ENCODE data around the gene IPCEF1. TPM values are rescaled to one million over a fixed set of nuclear protein-coding genes. Genes with fewer than 3 reads are reported as not detected.

IPCEF1 gene
- polyA plus RNA-seq, 3 donors = 14.7 to 29.7 (median 16.5) TPM

- H3K36me3 Mint-ChIP-seq = peaks cover 30 to 54% of the 10 kb centered on the region in 2 donors
- H2AFZ ChIP-seq (ENCODE audit: insufficient read depth, low read depth, low read length, poor library complexity, severe bottlenecking) = no peak overlapping the region
- peaks cover 53% of the 10 kb centered on the region for H4K20me1 ChIP-seq (ENCODE audit: insufficient read depth, low read length)
- no peaks in the 10 kb centered on the region for H3K9me3 ChIP-seq (replicated peaks in 1 of 2; ENCODE audit: control insufficient read depth in 1 of 2, insufficient read depth in 1 of 2, low read length in 2 of 2)
- no peak overlapping the region for H3K4me3 Mint-ChIP-seq
- H3K4me1 Mint-ChIP-seq = peaks cover 41% of the 10 kb centered on the region
- H3K4me3 ChIP-seq (replicated peaks in 1 of 3; ENCODE audit: low read depth in 2 of 3, low read length in 3 of 3) = no peak overlapping the region
- H3K27me3 ChIP-seq (ENCODE audit: control insufficient read depth in 2 of 2, insufficient read depth in 2 of 2, low read length in 2 of 2) = no peaks in the 10 kb centered on the region
- peaks cover 20 to 38% of the 10 kb centered on the region in 2 donors for H3K4me1 ChIP-seq (ENCODE audit: control insufficient read depth in 1 of 2, insufficient read depth in 2 of 2, low read length in 2 of 2)
- no peak for DNase-seq
- H3K4me2 ChIP-seq (replicated peaks; ENCODE audit: extremely low read depth, low read length, poor library complexity, severe bottlenecking) = no peak overlapping the region
- no peak overlapping the region for H3K9ac ChIP-seq (ENCODE audit: insufficient read depth, low read length, poor library complexity, severe bottlenecking)
- TF ChIP-seq, protein P1, sequence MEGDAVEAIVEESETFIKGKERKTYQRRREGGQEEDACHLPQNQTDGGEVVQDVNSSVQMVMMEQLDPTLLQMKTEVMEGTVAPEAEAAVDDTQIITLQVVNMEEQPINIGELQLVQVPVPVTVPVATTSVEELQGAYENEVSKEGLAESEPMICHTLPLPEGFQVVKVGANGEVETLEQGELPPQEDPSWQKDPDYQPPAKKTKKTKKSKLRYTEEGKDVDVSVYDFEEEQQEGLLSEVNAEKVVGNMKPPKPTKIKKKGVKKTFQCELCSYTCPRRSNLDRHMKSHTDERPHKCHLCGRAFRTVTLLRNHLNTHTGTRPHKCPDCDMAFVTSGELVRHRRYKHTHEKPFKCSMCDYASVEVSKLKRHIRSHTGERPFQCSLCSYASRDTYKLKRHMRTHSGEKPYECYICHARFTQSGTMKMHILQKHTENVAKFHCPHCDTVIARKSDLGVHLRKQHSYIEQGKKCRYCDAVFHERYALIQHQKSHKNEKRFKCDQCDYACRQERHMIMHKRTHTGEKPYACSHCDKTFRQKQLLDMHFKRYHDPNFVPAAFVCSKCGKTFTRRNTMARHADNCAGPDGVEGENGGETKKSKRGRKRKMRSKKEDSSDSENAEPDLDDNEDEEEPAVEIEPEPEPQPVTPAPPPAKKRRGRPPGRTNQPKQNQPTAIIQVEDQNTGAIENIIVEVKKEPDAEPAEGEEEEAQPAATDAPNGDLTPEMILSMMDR (IDR thresholded peaks at IDR 0.05) = no peak
- 100% methylated on average over 1 of the region's 5 CpGs for WGBS (ENCODE audit: insufficient coverage)
- intact Hi-C loops (cut with micrococcal nuclease) = no loop called here
- no peaks in the 10 kb centered on the region for H3K27me3 Mint-ChIP-seq (ENCODE audit: low read depth in 3 of 3)
- H3K9me3 Mint-ChIP-seq = peaks cover 0 to 3% (median 0%) of the 10 kb centered on the region in 7 donors
- peaks cover 6 to 57% of the 10 kb centered on the region in 2 donors for H3K36me3 ChIP-seq (replicated peaks in 1 of 2; ENCODE audit: control insufficient read depth in 1 of 2, insufficient read depth in 2 of 2, low read length in 2 of 2)
- H3K27ac ChIP-seq (ENCODE audit: low read depth in 1 of 2, low read length in 2 of 2) = peak overlapping the region in 1 of 2 donors; percentile 56
- peak overlapping the region in 3 of 7 donors; percentile 45 to 75 (median 62) for H3K27ac Mint-ChIP-seq
- H3K79me2 ChIP-seq (ENCODE audit: insufficient read depth, low read length) = peaks cover 55% of the 10 kb centered on the region
Observed at GRCh38 chr6:154230910-154231595, 125.5 kb downstream of the IPCEF1 start.

- H3K4me2 ChIP-seq (replicated peaks; ENCODE audit: extremely low read depth, low read length, poor library complexity, severe bottlenecking) = peak overlapping the region; percentile 37
- peaks cover 45% of the 10 kb centered on the region for H3K4me1 Mint-ChIP-seq
- peaks cover 30 to 55% of the 10 kb centered on the region in 2 donors for H3K36me3 Mint-ChIP-seq
Observed at GRCh38 chr6:154230393-154230792, 126.2 kb downstream of the IPCEF1 start.

More at GRCh38 chr6:154230393-154230792, 126.2 kb downstream of the IPCEF1 start:
- Histone ChIP-seq H3K4me3 (replicated peaks in 1 of 3; ENCODE audit: low read depth in 2 of 3, low read length in 3 of 3) (no peak overlapping the region), H3K9ac (ENCODE audit: insufficient read depth, low read length, poor library complexity, severe bottlenecking) (no peak overlapping the region), H3K9me3 (replicated peaks in 1 of 2; ENCODE audit: control insufficient read depth in 1 of 2, insufficient read depth in 1 of 2, low read length in 2 of 2) (no peaks in the 10 kb centered on the region), H3K36me3 (replicated peaks in 1 of 2; ENCODE audit: control insufficient read depth in 1 of 2, insufficient read depth in 2 of 2, low read length in 2 of 2) (peaks cover 6 to 58% of the 10 kb centered on the region in 2 donors), H3K27me3 (ENCODE audit: control insufficient read depth in 2 of 2, insufficient read depth in 2 of 2, low read length in 2 of 2) (no peaks in the 10 kb centered on the region), H3K4me1 (ENCODE audit: control insufficient read depth in 1 of 2, insufficient read depth in 2 of 2, low read length in 2 of 2) (peaks cover 20 to 38% of the 10 kb centered on the region in 2 donors), H3K27ac (ENCODE audit: low read depth in 1 of 2, low read length in 2 of 2) (peak overlapping the region in 1 of 2 donors; percentile 56), H4K20me1 (ENCODE audit: insufficient read depth, low read length) (peaks cover 57% of the 10 kb centered on the region), H2AFZ (ENCODE audit: insufficient read depth, low read depth, low read length, poor library complexity, severe bottlenecking) (no peak overlapping the region), H3K79me2 (ENCODE audit: insufficient read depth, low read length) (peaks cover 57% of the 10 kb centered on the region)
- Mint-ChIP-seq H3K27me3 (ENCODE audit: low read depth in 3 of 3) (no peaks in the 10 kb centered on the region), H3K4me3 (no peak overlapping the region), H3K27ac (peak overlapping the region in 1 of 7 donors; percentile 49), H3K9me3 (peaks cover 0 to 3% (median 0%) of the 10 kb centered on the region in 7 donors)
- TF ChIP-seq, protein P1 (IDR thresholded peaks at IDR 0.05) = no peak
- WGBS (ENCODE audit: insufficient coverage) = no CpG with 5 or more reads among the region's 3 CpGs
- DNase-seq = no peak
- intact Hi-C loops (cut with micrococcal nuclease) = no loop called here

All from CD14-positive monocyte (primary cell).